Mesendoderm (in vitro differentiated cells): ENCODE measurements around the gene GATB.

ENCODE experiments used
- DNase-seq: peaks from one replicate; pipeline ENCODE4 v3.0.0; 2013
- H2AK5ac ChIP-seq: 2 replicates; pipeline ENCODE4 v1.6.1; 2013; ENCODE audit warnings: low read length, inconsistent platforms
- H2BK120ac ChIP-seq: 2 replicates; pipeline ENCODE4 v1.6.1; 2013; ENCODE audit warnings: low read depth, mild to moderate bottlenecking, low read length, moderate library complexity, mixed read lengths
- H2BK15ac ChIP-seq: replicated peaks from 2 replicates; pipeline ENCODE4 v1.6.1; 2013; ENCODE audit warnings: low read depth, mild to moderate bottlenecking, moderate library complexity
- H2BK5ac ChIP-seq: 2 replicates; pipeline ENCODE4 v1.6.1; 2013; ENCODE audit warnings: low read length, inconsistent platforms
- H3K18ac ChIP-seq: 2 replicates; pipeline ENCODE4 v1.6.1; 2013; ENCODE audit warnings: mild to moderate bottlenecking, low read length, mixed read lengths
- H3K23ac ChIP-seq: one replicate; pipeline ENCODE4 v1.6.1; 2013; ENCODE audit warnings: low read length
- H3K27ac ChIP-seq: 2 replicates; pipeline ENCODE4 v1.5.1; 2013; ENCODE audit warnings: low read depth, mild to moderate bottlenecking, inconsistent platforms, low read length, moderate library complexity
- H3K27me3 ChIP-seq: 2 replicates; pipeline ENCODE4 v1.6.1; 2013; ENCODE audit warnings: low read length, control low read depth, mild to moderate bottlenecking, inconsistent platforms; ENCODE audit not compliant: insufficient read depth, poor library complexity
- H3K36me3 ChIP-seq: 2 replicates; pipeline ENCODE4 v1.6.1; 2013; ENCODE audit warnings: low read length, inconsistent platforms; ENCODE audit not compliant: control insufficient read depth, insufficient read depth
- H3K4ac ChIP-seq: one replicate; pipeline ENCODE4 v1.6.1; 2013; ENCODE audit warnings: low read depth, mild to moderate bottlenecking, low read length, moderate library complexity
- H3K4me1 ChIP-seq: 2 replicates; pipeline ENCODE4 v1.6.1; 2013; ENCODE audit warnings: low read depth, low read length, inconsistent platforms; ENCODE audit not compliant: control insufficient read depth
- H3K4me2 ChIP-seq: 2 replicates; pipeline ENCODE4 v1.6.1; 2013; ENCODE audit warnings: low read length
- H3K4me3 ChIP-seq: 2 replicates; pipeline ENCODE4 v1.5.1; 2013; ENCODE audit warnings: mild to moderate bottlenecking, low read length
- H3K56ac ChIP-seq: one replicate; pipeline ENCODE4 v1.6.1; 2013; ENCODE audit warnings: low read length
- H3K79me1 ChIP-seq: 2 replicates; pipeline ENCODE4 v1.6.1; 2013; ENCODE audit warnings: low read length, inconsistent platforms
- H3K79me2 ChIP-seq: 2 replicates; pipeline ENCODE4 v1.6.1; 2013; ENCODE audit warnings: mild to moderate bottlenecking, low read length; ENCODE audit not compliant: control insufficient read depth, insufficient read depth
- H3K9ac ChIP-seq: 2 replicates; pipeline ENCODE4 v1.6.1; 2013; ENCODE audit warnings: low read length, inconsistent platforms
- H4K5ac ChIP-seq: one replicate; pipeline ENCODE4 v1.6.1; 2013; ENCODE audit warnings: low read length
- H4K8ac ChIP-seq: one replicate; pipeline ENCODE4 v1.6.1; 2013; ENCODE audit warnings: low read depth, mild to moderate bottlenecking, control low read depth, low read length, moderate library complexity
- WGBS: extraction: QIAGEN DNeasy Blood & Tissue Kit; methylation state at CpG from one replicate; pipeline ENCODE4 v1.1.7; 2013; ENCODE audit warnings: low lambda C conversion rate, missing lambda C conversion rate; ENCODE audit not compliant: insufficient coverage; ENCODE audit errors: extremely low coverage; 5-methylcytosine and 5-hydroxymethylcytosine counted together

GATB gene

DNA sequence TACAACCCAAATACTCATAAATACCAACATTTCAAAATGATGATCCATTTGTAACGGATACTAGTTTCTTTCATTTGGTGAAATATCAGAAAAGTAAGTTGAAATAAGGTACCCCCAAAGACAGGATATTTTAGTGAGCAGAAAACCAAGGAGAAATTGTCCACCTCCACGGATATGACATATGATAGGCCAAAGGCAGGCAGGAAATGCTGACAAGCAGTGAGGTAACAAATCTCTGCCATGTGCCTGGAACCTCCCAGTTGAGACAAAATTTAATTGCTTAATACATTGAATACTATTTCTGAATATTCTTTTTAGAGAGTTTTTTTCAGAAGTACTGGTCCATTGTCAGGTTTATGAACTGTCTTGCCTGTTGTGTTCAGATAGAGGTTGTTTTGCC is 118.8 kb downstream of the GATB start:
- Histone ChIP-seq H3K4me2 (no peak overlapping the region), H3K79me2 (no peaks in the 10 kb centered on the region), H3K4me3 (no peak overlapping the region), H3K9ac (no peak overlapping the region), H3K23ac (no peak overlapping the region), H3K56ac (no peak overlapping the region), H4K5ac (no peak overlapping the region), H3K27me3 (no peaks in the 10 kb centered on the region), H2BK120ac (no peak overlapping the region), H3K4ac (no peak overlapping the region), H3K79me1 (no peaks in the 10 kb centered on the region), H3K36me3 (no peaks in the 10 kb centered on the region), H2BK5ac (no peak overlapping the region), H3K18ac (no peak overlapping the region), H3K4me1 (peaks cover 14% of the 10 kb centered on the region), H4K8ac (no peak overlapping the region), H2AK5ac (no peak overlapping the region), H3K27ac (no peak overlapping the region), H2BK15ac (no peak overlapping the region)
- no peak for DNase-seq
- WGBS, result no CpG with 5 or more reads among the region's 2 CpGs

DNA sequence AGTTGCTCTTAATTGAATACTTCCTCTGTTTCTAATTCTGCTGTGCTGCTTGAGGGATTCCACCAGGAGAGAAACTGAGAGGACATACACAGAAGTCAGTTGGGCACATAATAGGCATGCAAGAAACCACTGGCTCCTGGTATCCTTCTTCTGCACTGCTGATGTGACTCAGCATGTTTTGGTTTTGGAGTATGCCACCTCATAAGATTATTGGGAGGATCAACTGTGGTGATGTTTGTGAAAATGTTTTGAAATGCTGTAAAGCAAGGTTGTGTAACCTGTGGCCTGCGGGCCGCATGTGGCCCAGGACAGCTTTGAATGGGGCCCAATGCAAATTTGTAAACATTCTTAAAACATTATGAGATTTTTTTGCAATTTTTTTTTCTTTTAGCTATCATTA is 119.6 kb downstream of the GATB start:
- no peak for DNase-seq
- Histone ChIP-seq H3K4me1 (peaks cover 14% of the 10 kb centered on the region), H3K4ac (no peak overlapping the region), H3K4me2 (no peak overlapping the region), H2BK5ac (no peak overlapping the region), H3K18ac (no peak overlapping the region), H2BK15ac (no peak overlapping the region), H3K27me3 (no peaks in the 10 kb centered on the region), H3K27ac (no peak overlapping the region), H3K79me1 (no peaks in the 10 kb centered on the region), H3K79me2 (no peaks in the 10 kb centered on the region), H4K8ac (no peak overlapping the region), H3K23ac (no peak overlapping the region), H2BK120ac (no peak overlapping the region), H4K5ac (no peak overlapping the region), H3K9ac (no peak overlapping the region), H2AK5ac (no peak overlapping the region), H3K4me3 (no peak overlapping the region), H3K36me3 (no peaks in the 10 kb centered on the region), H3K56ac (no peak overlapping the region)
- no CpG with 5 or more reads among the region's 2 CpGs for WGBS

DNA sequence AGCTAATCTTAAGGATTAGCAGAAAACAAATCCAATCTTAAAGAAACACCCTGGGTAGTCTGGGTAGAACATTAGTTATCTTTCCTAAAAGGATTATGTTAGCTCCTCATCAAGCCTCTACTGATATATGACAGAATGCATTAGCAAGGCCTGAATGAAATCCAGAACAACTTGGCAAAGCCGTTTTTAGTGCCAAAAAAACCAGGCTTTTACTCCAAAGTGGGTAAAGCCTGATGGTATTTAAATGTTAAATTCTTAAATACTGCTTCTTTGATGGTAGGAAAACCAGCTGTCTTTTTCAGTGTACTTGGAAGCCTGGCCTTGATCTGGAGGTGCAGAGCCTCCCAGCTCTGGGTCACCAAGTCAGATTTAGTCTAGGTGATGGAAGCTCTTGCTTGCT is 120.4 kb downstream of the GATB start:
- no peak overlapping the region for H3K4me2 ChIP-seq
- peaks cover 14% of the 10 kb centered on the region for H3K4me1 ChIP-seq
- H2BK5ac ChIP-seq, result no peak overlapping the region
- WGBS, result no CpG with 5 or more reads among the region's 1 CpG
- H3K23ac ChIP-seq, result no peak overlapping the region
- H3K4me3 ChIP-seq, result no peak overlapping the region
- H4K5ac ChIP-seq, result no peak overlapping the region
- peak; percentile 82 for DNase-seq
- H3K36me3 ChIP-seq, result no peaks in the 10 kb centered on the region
- no peak overlapping the region for H4K8ac ChIP-seq
- no peak overlapping the region for H3K9ac ChIP-seq
- H3K4ac ChIP-seq, result no peak overlapping the region
- H3K27ac ChIP-seq, result no peak overlapping the region
- H2BK120ac ChIP-seq, result no peak overlapping the region
- H2AK5ac ChIP-seq, result no peak overlapping the region
- H3K56ac ChIP-seq, result no peak overlapping the region
- H3K18ac ChIP-seq, result peak overlapping the region; percentile 82
- no peaks in the 10 kb centered on the region for H3K27me3 ChIP-seq
- no peak overlapping the region for H2BK15ac ChIP-seq
- H3K79me2 ChIP-seq, result no peaks in the 10 kb centered on the region
- no peaks in the 10 kb centered on the region for H3K79me1 ChIP-seq

DNA sequence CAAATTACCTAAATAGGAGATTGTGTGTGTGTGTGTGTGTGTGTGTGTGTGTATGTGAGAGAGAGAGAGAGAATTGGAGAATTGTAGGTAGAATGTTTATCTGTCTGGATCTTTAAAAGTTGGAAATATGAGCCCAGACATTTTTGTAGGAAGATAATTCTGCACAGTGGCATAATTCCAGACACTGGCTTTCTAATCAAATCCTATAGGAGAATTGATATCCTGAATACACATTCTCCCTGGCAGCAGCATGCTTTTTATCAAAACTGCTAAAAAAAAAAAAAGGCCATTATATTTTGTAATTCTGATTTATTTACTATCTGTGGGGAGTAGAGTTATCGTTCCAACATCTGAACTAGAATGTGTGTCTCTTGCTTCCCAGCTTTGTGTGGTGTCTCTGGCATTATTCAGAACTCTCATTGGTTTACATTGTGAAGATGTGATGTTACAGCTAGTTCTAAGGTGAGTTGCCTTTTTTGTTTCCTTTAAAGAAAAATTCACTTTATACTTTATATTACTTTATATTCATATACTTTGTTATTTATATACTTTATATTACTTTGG is 122.4 kb downstream of the GATB start:
- Histone ChIP-seq H2BK15ac (no peak overlapping the region), H3K4ac (no peak overlapping the region), H3K36me3 (no peaks in the 10 kb centered on the region), H3K79me2 (no peaks in the 10 kb centered on the region), H3K4me2 (no peak overlapping the region), H3K79me1 (no peaks in the 10 kb centered on the region), H2AK5ac (no peak overlapping the region), H2BK120ac (no peak overlapping the region), H3K9ac (no peak overlapping the region), H3K4me3 (no peak overlapping the region), H3K23ac (no peak overlapping the region), H4K5ac (no peak overlapping the region), H3K18ac (no peak overlapping the region), H3K27ac (no peak overlapping the region), H3K56ac (no peak overlapping the region), H4K8ac (no peak overlapping the region), H2BK5ac (no peak overlapping the region), H3K27me3 (no peaks in the 10 kb centered on the region), H3K4me1 (peaks cover 14% of the 10 kb centered on the region)
- no CpG with 5 or more reads among the region's 1 CpG for WGBS
- DNase-seq, result no peak

DNA sequence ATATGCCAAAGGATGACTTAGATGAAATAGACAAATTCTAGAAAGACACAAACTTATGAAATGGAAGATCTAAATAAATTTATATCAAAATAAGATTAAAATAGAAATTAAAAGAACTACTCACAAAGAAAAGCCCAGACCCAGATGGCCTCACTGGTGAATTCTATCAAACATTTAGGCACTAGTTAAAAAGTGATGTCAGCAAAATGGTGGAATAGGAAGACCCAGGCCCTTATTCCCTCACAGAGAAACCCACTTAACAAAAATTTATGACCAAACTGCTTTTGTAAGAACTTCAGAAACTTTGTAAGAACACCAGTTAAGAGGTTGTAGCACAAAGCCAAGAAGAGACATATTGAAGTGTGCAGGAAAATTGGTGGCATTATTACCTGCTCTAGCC is 129.5 kb downstream of the GATB start:
- H3K4me1 ChIP-seq, result no peaks in the 10 kb centered on the region
- no peak overlapping the region for H2BK120ac ChIP-seq
- H3K23ac ChIP-seq, result no peak overlapping the region
- DNase-seq, result no peak
- no peaks in the 10 kb centered on the region for H3K27me3 ChIP-seq
- no peak overlapping the region for H4K8ac ChIP-seq
- no peak overlapping the region for H3K56ac ChIP-seq
- H3K79me1 ChIP-seq, result no peaks in the 10 kb centered on the region
- no peak overlapping the region for H4K5ac ChIP-seq
- H3K18ac ChIP-seq, result no peak overlapping the region
- no peaks in the 10 kb centered on the region for H3K36me3 ChIP-seq
- no peaks in the 10 kb centered on the region for H3K79me2 ChIP-seq
- no peak overlapping the region for H3K9ac ChIP-seq
- H2BK5ac ChIP-seq, result no peak overlapping the region
- no peak overlapping the region for H3K4me2 ChIP-seq
- H2BK15ac ChIP-seq, result no peak overlapping the region
- no peak overlapping the region for H3K27ac ChIP-seq
- no peak overlapping the region for H3K4ac ChIP-seq
- H2AK5ac ChIP-seq, result no peak overlapping the region
- H3K4me3 ChIP-seq, result no peak overlapping the region

DNA sequence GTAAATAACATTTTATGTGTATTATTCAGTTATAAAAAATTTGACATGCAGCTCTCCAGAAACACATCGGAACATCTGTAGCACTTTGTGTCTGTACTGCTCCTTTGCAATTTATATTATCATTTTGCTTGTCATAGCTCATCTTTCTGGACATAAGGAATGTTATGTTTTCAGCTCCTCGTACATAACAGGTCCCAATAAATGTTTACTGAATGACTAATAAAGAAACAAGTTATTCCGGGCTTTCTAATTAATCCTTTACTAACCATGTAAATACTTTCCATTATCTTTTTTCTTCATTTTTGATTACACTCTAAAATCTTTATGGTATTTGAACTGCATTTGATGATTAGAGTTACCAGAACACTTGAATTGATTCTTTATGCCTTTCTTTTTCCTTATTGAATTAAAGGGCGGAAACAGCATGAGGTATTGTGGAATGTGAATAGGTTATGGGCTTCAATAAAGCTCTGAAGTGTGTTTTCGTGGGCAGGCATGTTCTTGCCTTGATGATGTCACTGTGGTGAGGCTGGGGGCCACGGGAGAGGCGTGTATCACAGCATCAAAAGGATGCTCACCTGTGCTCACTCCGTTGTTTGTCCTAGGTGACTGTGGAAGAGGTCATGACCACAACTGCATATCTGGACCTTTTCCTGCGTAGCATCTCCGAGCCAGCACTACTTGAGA is 131.6 kb downstream of the GATB start:
- Histone ChIP-seq H3K4me1 (no peaks in the 10 kb centered on the region), H2BK5ac (no peak overlapping the region), H3K23ac (no peak overlapping the region), H3K4me2 (no peak overlapping the region), H2BK120ac (no peak overlapping the region), H3K27me3 (no peaks in the 10 kb centered on the region), H3K4ac (no peak overlapping the region), H3K9ac (no peak overlapping the region), H3K18ac (no peak overlapping the region), H2BK15ac (no peak overlapping the region), H3K27ac (no peak overlapping the region), H4K8ac (no peak overlapping the region), H4K5ac (no peak overlapping the region), H3K79me2 (no peaks in the 10 kb centered on the region), H2AK5ac (no peak overlapping the region), H3K56ac (no peak overlapping the region), H3K79me1 (no peaks in the 10 kb centered on the region), H3K4me3 (no peak overlapping the region), H3K36me3 (no peaks in the 10 kb centered on the region)
- no peak for DNase-seq
- no CpG with 5 or more reads among the region's 10 CpGs for WGBS
